H9 (cell line): ENCODE results near the gene NKD1. TPM values are rescaled to one million over a fixed set of nuclear protein-coding genes. Genes with fewer than 3 reads are reported as not detected.

ENCODE experiments used
- DNase-seq: peaks from one replicate; pipeline ENCODE4 v3.0.0-alpha.2; 2017
- H2AFZ ChIP-seq: one replicate; pipeline ENCODE4 v1.6.1; 2013; ENCODE audit warnings: mild to moderate bottlenecking, low read length, control low read depth, moderate library complexity
- H2AK5ac ChIP-seq: 2 replicates; pipeline ENCODE4 v1.6.1; 2013; ENCODE audit warnings: low read length, control low read depth, mixed read lengths; ENCODE audit not compliant: insufficient read length
- H2BK120ac ChIP-seq: one replicate; pipeline ENCODE4 v1.6.1; 2013; ENCODE audit warnings: low read depth, mild to moderate bottlenecking, low read length, control low read depth, inconsistent platforms; ENCODE audit not compliant: poor library complexity, severe bottlenecking
- H2BK12ac ChIP-seq: 2 replicates; pipeline ENCODE4 v1.6.1; 2013; ENCODE audit warnings: low read length, control low read depth, mixed read lengths, low read depth; ENCODE audit not compliant: insufficient read length
- H2BK15ac ChIP-seq: 2 replicates; pipeline ENCODE4 v1.6.1; 2013; ENCODE audit warnings: low read depth, low read length, control low read depth
- H2BK20ac ChIP-seq: one replicate; pipeline ENCODE4 v1.6.1; 2013; ENCODE audit warnings: low read depth, mild to moderate bottlenecking, low read length, control low read depth, inconsistent platforms; ENCODE audit not compliant: poor library complexity, severe bottlenecking
- H2BK5ac ChIP-seq: 2 replicates; pipeline ENCODE4 v1.6.1; 2013; ENCODE audit warnings: low read length, control low read depth, mixed read lengths; ENCODE audit not compliant: insufficient read length
- H3K14ac ChIP-seq: 2 replicates; pipeline ENCODE4 v1.6.1; 2013; ENCODE audit warnings: low read length, control low read depth; ENCODE audit not compliant: insufficient read depth
- H3K18ac ChIP-seq: 2 replicates; pipeline ENCODE4 v1.6.1; 2013; ENCODE audit warnings: low read depth, mild to moderate bottlenecking, mixed read lengths, low read length, control low read depth; ENCODE audit not compliant: insufficient read length
- H3K23ac ChIP-seq: 2 replicates; pipeline ENCODE4 v1.6.1; 2013; ENCODE audit warnings: low read length, control low read depth, mixed read lengths, low read depth; ENCODE audit not compliant: insufficient read length
- H3K23me2 ChIP-seq: 2 replicates; pipeline ENCODE4 v1.6.1; 2013; ENCODE audit warnings: low read depth, mild to moderate bottlenecking, mixed read lengths, low read length, control low read depth; ENCODE audit not compliant: insufficient read length, poor library complexity, severe bottlenecking
- H3K27ac ChIP-seq: 2 replicates; pipeline ENCODE4 v1.5.1; 2013; ENCODE audit warnings: low read length, control low read depth, mixed read lengths, low read depth; ENCODE audit not compliant: insufficient read length
- H3K27me3 ChIP-seq: 2 replicates; pipeline ENCODE4 v1.6.1; 2013; ENCODE audit warnings: low read length, control low read depth, inconsistent platforms; ENCODE audit not compliant: insufficient read depth
- H3K4ac ChIP-seq: 2 replicates; pipeline ENCODE4 v1.6.1; 2013; ENCODE audit warnings: low read depth, mild to moderate bottlenecking, control low read depth, inconsistent platforms, low read length, moderate library complexity
- H3K4me1 ChIP-seq: 2 replicates; pipeline ENCODE4 v1.6.1; 2013; ENCODE audit warnings: low read length, control low read depth, inconsistent platforms; ENCODE audit not compliant: insufficient read depth
- H3K4me2 ChIP-seq: 2 replicates; pipeline ENCODE4 v1.6.1; 2013; ENCODE audit warnings: low read length, control low read depth, mixed read lengths; ENCODE audit not compliant: insufficient read length, insufficient read depth
- H3K56ac ChIP-seq: 2 replicates; pipeline ENCODE4 v1.6.1; 2013; ENCODE audit warnings: low read depth, mild to moderate bottlenecking, mixed read lengths, low read length, control low read depth; ENCODE audit not compliant: insufficient read length
- H3K79me1 ChIP-seq: 2 replicates; pipeline ENCODE4 v1.6.1; 2013; ENCODE audit warnings: low read depth, mild to moderate bottlenecking, moderate library complexity, low read length, control low read depth, inconsistent platforms; ENCODE audit not compliant: insufficient read depth, poor library complexity, severe bottlenecking
- H3K79me2 ChIP-seq: 2 replicates; pipeline ENCODE4 v1.6.1; 2013; ENCODE audit warnings: low read length, control low read depth, inconsistent platforms; ENCODE audit not compliant: insufficient read depth
- H3K9ac ChIP-seq: 2 replicates; pipeline ENCODE4 v1.6.1; 2013; ENCODE audit warnings: low read length, control low read depth, mixed read lengths; ENCODE audit not compliant: insufficient read length; ENCODE audit errors: extremely low read depth
- H3K9me3 ChIP-seq: one replicate; pipeline ENCODE4 v1.6.1; 2013; ENCODE audit warnings: low read depth, low read length, inconsistent platforms; ENCODE audit not compliant: control insufficient read depth
- H3T11ph ChIP-seq: one replicate; pipeline ENCODE4 v1.6.1; 2013; ENCODE audit warnings: mild to moderate bottlenecking, low read length, control low read depth, inconsistent platforms
- H4K20me1 ChIP-seq: one replicate; pipeline ENCODE4 v1.6.1; 2013; ENCODE audit not compliant: control insufficient read depth, insufficient read length, insufficient read depth
- H4K5ac ChIP-seq: 2 replicates; pipeline ENCODE4 v1.6.1; 2013; ENCODE audit warnings: low read depth, mild to moderate bottlenecking, mixed read lengths, low read length, control low read depth; ENCODE audit not compliant: insufficient read length
- H4K8ac ChIP-seq: replicated peaks from 2 replicates; pipeline ENCODE4 v1.6.1; 2013; ENCODE audit warnings: low read length, control low read depth, mixed read lengths, low read depth; ENCODE audit not compliant: insufficient read length
- H4K91ac ChIP-seq: 2 replicates; pipeline ENCODE4 v1.6.1; 2013; ENCODE audit warnings: low read depth, mild to moderate bottlenecking, moderate library complexity, mixed read lengths, low read length, control low read depth; ENCODE audit not compliant: insufficient read length
- H3K27ac Mint-ChIP-seq, 3 experiments: 2 replicates in 2 of 3; 3 replicates in 1 of 3; pipeline ENCODE4 v1.8.0; 2020 to 2021; ENCODE audit warnings: mixed read lengths in 3 of 3, mild to moderate bottlenecking in 1 of 3, moderate library complexity in 1 of 3
- H3K27me3 Mint-ChIP-seq: 2 replicates; pipeline ENCODE4 v1.8.0; 2021; ENCODE audit warnings: low read depth, mild to moderate bottlenecking, moderate library complexity, mixed read lengths
- H3K36me3 Mint-ChIP-seq, 3 experiments: 2 replicates in 2 of 3; 3 replicates in 1 of 3; pipeline ENCODE4 v1.8.0; 2020 to 2021; ENCODE audit warnings: low read depth in 3 of 3, mixed read lengths in 3 of 3; ENCODE audit not compliant: insufficient read depth in 1 of 3
- H3K4me1 Mint-ChIP-seq, 2 experiments: 2 replicates each; pipeline ENCODE4 v1.8.0; 2020; ENCODE audit warnings: mixed read lengths in 2 of 2
- H3K4me3 Mint-ChIP-seq, 2 experiments: 2 replicates in 1 of 2; 3 replicates in 1 of 2; pipeline ENCODE4 v1.8.0; 2020 to 2021; ENCODE audit warnings: mild to moderate bottlenecking in 2 of 2, mixed read lengths in 2 of 2, moderate library complexity in 1 of 2
- H3K9me3 Mint-ChIP-seq, 2 experiments: 2 replicates in 1 of 2; 3 replicates in 1 of 2; pipeline ENCODE4 v1.8.0; 2020; ENCODE audit warnings: mild to moderate bottlenecking in 2 of 2, mixed read lengths in 2 of 2, moderate library complexity in 1 of 2
- WGBS: extraction: QIAGEN DNeasy Blood & Tissue Kit; methylation state at CpG from one replicate; pipeline ENCODE4 v1.1.7; 2013; ENCODE audit warnings: missing lambda C conversion rate, low lambda C conversion rate, mixed read lengths; ENCODE audit not compliant: insufficient read length; ENCODE audit errors: extremely low coverage; 5-methylcytosine and 5-hydroxymethylcytosine counted together
- total RNA-seq: library from RNA; stranded (reverse); gene quantifications from 2 replicates; pipeline ENCODE4 v1.2.1, GENCODE V29; 2021
- TF ChIP-seq, protein P1 (sequence below): fragments of 200-600 bp; sonication (generic); conservative IDR thresholded peaks from 3 replicates; pipeline ENCODE4 v1.8.0; 2021; ENCODE audit warnings: antibody characterized with exemption, mild to moderate bottlenecking

NKD1 gene
- total RNA-seq, 1 experiment from 2014 or later, result 1.9 TPM

GRCh38 chr16:50565428-50565827 is 17.2 kb downstream of the NKD1 start:
- Mint-ChIP-seq H3K27me3 (no peaks in the 10 kb centered on the region; the same call in 1 of the 2 replicates), H3K4me1 (peaks cover 14 to 15% of the 10 kb centered on the region in 2 experiments; a peak in 3 of 4 replicates), H3K27ac (no peak overlapping the region), H3K4me3 (no peak overlapping the region), H3K36me3 (peaks cover 0 to 2% (median 0%) of the 10 kb centered on the region in 3 experiments; a peak in 1 of 7 replicates), H3K9me3 (no peaks in the 10 kb centered on the region; a peak in 1 of 5 replicates)
- Histone ChIP-seq H2BK12ac (no peak overlapping the region), H3K9ac (no peak overlapping the region), H3K4me2 (no peak overlapping the region), H4K20me1 (no peaks in the 10 kb centered on the region), H2BK5ac (no peak overlapping the region), H3K79me1 (no peaks in the 10 kb centered on the region), H3K14ac (no peak overlapping the region), H4K91ac (no peak overlapping the region), H3T11ph (no peak overlapping the region), H2AFZ (no peak overlapping the region), H3K23me2 (no peaks in the 10 kb centered on the region), H4K5ac (no peak overlapping the region), H3K4ac (no peak overlapping the region), H3K27ac (no peak overlapping the region), H2AK5ac (no peak overlapping the region), H3K9me3 (no peaks in the 10 kb centered on the region), H4K8ac (no peak overlapping the region), H3K27me3 (no peaks in the 10 kb centered on the region), H3K56ac (no peak overlapping the region), H3K23ac (no peak overlapping the region), H2BK15ac (no peak overlapping the region), H2BK120ac (no peak overlapping the region), H2BK20ac (no peak overlapping the region), H3K18ac (no peak overlapping the region), H3K4me1 (no peaks in the 10 kb centered on the region), H3K79me2 (no peaks in the 10 kb centered on the region)
- DNase-seq, result no peak
- no CpG with 5 or more reads among the region's 5 CpGs for WGBS
- TF ChIP-seq, protein P1, sequence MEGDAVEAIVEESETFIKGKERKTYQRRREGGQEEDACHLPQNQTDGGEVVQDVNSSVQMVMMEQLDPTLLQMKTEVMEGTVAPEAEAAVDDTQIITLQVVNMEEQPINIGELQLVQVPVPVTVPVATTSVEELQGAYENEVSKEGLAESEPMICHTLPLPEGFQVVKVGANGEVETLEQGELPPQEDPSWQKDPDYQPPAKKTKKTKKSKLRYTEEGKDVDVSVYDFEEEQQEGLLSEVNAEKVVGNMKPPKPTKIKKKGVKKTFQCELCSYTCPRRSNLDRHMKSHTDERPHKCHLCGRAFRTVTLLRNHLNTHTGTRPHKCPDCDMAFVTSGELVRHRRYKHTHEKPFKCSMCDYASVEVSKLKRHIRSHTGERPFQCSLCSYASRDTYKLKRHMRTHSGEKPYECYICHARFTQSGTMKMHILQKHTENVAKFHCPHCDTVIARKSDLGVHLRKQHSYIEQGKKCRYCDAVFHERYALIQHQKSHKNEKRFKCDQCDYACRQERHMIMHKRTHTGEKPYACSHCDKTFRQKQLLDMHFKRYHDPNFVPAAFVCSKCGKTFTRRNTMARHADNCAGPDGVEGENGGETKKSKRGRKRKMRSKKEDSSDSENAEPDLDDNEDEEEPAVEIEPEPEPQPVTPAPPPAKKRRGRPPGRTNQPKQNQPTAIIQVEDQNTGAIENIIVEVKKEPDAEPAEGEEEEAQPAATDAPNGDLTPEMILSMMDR, result no peak
